Right lung (tissue), 5 donors: ENCODE results near the gene PSMD9. TPM values are rescaled to one million over a fixed set of nuclear protein-coding genes. Genes with fewer than 3 reads are reported as not detected.
A peak's percentile ranks its signal among the peaks of the same experiment; 100 is the strongest.
"Not testable (repeated sequence)": the region's sequence is repeated elsewhere in the genome, so short reads cannot be mapped to it uniquely, and the experiment has no call there.

ENCODE experiments used
- DNase-seq, 2 donors: peaks; one replicate each; pipeline ENCODE4 v3.0.0-alpha.2; 2013
- polyA plus RNA-seq, 5 donors: library from polyadenylated mRNA; unstranded; fragments of 120-200 nt; gene quantifications; one replicate each; pipeline versions ENCODE4 v1.2.1 to v1.2.3, GENCODE V29; 2013; ENCODE audit warnings: inconsistent platforms in 1 of 5, low replicate concordance in 1 of 5; ENCODE audit not compliant: insufficient read length in 5 of 5, insufficient read depth in 1 of 5

The PSMD9 gene
- polyA plus RNA-seq, 5 donors, result 37.3 to 56.4 (median 45.9) TPM

DNA sequence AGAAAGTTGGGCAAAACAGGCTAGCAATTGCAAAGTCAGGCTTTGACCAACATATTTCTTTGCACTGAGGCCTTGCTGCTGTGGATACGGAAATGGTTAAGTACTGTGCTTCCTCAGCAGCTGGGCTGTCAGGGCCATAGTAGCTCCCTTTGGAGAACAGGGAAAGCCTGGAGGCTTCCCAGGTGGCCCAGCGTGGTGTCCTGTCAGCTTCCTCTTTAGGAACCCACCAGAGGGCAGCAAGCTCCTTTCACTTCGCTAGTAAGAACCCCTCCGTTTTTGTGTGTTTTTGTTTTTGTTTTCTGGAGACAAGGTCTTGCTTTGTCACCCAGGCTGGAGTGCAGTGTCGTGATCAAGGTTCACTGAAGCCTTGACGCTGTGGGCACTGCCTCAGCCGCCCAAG is 28.1 kb downstream of the PSMD9 start:
- no peak for DNase-seq

DNA sequence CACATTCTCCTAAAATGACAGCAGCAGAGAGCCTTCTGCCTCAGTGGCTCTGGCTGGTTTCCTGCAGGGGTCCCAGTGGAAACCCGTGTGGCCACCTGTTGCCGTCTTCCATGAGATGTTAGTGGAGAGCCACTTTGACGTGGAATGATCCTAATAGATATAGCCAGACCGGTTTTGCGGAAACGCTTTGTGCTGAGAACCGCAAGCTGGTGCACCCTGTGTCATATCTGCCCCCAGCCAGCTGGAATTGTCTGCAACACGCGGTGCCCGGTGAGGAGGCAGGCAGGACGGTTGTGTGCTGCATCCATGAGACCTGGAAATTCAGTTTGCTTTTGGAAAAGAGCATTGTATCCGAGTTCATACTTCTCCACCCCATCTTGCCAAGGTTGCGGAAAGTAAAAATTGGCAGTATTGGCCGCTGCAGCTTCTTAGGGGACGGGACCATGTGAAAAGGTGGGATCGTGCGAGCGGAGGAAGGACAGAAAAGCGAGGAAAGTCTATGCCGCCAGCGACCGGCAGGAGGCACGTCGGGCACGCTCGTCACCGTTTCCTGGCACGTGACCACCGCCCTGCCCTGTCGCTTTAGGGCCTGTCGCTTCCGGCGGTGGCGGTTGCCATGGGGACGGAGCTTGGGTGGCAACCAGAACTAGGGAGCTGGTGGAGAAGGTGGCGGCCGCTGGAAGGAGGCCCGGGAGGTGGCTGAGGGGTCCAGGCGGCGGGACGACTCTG is 29.5 kb downstream of the PSMD9 start, which contains the start of gene CFAP251:
Gene CFAP251, plus strand, starts transcription at position 643 of the 729 bp plus-strand sequence. CDS start 2,714 bp downstream, outside the sequence.
- DNase-seq, result peak; percentile 82 to 84

GRCh38 chr12:121918679-121919038 is 30.1 kb downstream of the PSMD9 start:
- no peak for DNase-seq

DNA sequence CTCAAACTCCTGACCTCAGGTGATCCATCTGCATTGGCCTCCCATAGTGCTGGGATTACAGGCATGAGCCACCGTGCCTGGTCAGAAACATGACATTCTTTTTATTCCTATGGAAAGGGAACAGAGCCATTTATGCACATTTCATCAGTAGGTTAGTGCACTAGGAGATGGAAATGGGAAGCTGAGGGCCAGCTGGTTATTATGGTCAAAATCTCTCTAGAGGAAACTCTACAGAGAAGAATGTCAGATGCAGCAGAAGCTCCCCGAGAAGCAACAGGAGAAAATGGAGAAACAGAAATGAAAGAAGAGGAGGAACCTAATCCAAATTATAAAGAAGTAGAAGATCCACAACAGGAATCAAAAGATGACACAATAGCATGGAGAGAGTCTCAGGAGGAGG is 32.5 kb downstream of the PSMD9 start:
- no peak for DNase-seq

GRCh38 chr12:121925358-121925695 is 36.7 kb downstream of the PSMD9 start:
- no peak for DNase-seq

DNA sequence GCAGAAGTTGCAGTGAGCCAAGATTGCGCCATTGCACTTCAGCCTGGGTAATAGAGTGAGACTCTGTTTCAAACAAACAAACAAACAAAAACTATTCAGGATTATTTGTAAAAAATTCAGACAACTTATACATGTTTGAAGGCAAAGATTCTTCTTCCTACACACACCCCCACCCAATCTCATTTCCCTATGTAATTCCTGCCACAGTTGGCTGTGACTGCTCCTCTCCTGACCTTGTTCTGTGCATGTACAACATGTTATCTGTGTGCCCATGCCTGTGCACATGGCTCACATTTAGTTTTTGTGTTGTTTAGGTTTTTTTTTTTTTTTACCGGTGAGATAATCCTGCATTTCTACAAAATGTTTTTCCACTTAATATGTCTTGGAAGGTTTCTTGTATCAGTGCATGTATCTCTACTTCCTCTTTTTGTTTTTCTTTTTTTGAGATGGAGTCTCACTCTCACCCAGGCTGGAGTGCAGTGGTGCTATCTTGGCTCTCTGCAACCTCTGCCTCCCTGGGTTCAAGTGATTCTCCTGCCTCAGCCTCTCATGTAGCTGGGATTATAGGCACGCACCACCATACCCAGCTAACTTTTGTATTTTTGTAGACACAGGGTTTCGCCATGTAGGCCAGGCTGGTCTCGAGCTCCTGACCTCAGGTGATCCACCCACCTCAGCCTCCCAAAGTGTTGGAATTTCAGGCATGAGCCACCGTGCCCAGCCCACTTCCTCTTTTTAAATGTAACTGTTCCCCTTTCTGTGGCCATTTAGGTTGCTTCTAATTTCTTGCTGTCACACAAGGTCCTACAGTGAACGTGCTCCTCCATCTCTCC is 38.5 kb downstream of the PSMD9 start:
- no peak for DNase-seq

DNA sequence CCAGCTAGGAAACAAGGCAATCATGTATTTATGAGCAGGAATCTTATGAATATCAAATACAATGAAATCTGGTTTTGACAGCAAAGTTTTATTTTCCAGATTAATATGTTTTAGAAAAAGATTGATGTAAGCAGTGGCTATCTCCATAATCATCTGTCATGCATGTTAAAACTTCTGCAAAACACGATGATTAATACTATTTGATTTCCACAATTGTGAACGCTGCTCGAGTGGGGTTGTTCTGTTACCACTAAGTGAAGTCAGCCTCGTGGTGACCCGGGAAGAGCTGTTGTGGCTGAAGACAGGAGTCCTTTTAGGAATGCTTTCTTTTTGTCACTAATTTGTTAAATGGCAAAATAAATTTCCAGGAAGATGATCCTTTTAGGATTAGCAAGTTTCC is 39.2 kb downstream of the PSMD9 start:
- DNase-seq, result no peak

GRCh38 chr12:121929545-121929944 is 41.0 kb downstream of the PSMD9 start:
- not testable (repeated sequence) for DNase-seq

DNA sequence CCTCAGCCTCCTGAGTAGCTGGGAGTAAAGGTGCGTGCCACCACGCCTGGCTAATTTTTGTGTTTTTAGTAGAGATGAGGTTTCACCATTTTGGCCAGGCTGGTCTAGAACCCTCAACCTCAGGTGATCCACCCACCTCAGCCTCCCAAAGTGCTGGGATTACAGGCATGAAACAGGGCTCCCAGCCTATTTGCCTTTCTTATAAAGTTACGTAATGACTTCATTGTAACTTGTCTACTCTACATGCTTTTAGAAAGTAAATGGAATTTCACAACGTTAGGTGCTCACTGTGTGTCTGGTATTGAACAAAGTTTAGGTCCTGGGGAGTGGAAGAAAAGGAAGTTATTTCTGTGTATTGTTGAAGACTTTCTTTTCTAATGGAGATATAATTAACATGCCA is 42.3 kb downstream of the PSMD9 start:
- DNase-seq, result no peak

- no peak for DNase-seq
Observed at GRCh38 chr12:121932176-121932536, 43.6 kb downstream of the PSMD9 start.

GRCh38 chr12:121932914-121933521 is 44.4 kb downstream of the PSMD9 start:
- no peak for DNase-seq

DNA sequence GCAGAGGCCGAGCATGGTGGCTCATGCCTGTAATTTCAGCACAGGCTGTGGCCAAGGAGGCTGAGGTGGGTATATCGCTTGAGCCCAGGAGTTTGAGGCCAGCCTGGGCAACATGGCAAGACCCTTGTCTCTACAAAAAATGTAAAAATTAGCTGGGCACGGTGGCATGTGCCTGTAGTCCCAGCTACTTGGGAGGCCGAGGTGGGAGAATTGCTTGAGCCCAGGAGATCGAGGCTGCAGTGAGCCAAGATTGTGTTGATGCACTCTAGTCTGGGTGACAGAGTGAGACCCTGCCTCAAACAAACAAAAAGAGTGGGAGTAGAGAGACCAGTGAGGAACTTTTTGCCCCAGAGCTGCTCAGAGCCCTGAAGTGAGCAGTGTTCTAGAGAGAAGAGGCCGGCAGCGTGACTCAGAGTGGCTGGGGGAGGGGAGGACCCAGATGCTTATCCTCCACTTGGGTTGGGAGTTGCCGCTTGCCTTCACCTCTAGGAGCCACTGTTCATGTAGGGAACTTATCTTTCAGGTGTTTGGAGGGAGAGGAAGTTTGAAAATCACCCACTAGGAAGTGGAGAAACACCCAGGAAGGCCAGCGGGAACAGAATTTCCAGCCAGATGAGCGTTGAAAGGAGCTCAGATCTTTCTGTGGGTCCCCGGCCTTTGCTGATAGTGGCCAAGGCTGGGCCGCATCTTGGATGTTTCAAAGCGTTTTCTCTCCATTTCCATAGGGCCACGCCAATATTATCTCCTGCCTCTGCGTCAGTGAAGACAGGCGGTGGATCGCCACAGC is 45.1 kb downstream of the PSMD9 start:
- no peak for DNase-seq

DNA sequence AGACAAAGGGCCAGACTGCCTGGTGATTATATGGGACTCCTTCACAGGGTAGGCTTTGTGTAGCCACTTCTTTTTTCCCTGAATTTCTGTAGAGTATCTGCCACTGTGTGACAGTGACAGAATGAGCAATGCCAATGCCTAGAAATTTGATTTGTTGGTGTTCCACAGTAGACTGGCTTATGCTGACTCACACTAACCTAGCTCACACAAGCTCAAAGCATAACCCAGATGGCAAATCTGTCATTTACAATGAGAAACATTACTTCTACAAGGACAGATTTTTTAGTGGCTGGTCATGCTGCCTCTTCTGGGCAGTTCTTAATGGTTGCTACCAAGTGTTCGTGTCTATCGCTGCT is 45.7 kb downstream of the PSMD9 start:
- DNase-seq, result no peak

GRCh38 chr12:121937654-121938053 is 49.1 kb downstream of the PSMD9 start:
- no peak for DNase-seq

DNA sequence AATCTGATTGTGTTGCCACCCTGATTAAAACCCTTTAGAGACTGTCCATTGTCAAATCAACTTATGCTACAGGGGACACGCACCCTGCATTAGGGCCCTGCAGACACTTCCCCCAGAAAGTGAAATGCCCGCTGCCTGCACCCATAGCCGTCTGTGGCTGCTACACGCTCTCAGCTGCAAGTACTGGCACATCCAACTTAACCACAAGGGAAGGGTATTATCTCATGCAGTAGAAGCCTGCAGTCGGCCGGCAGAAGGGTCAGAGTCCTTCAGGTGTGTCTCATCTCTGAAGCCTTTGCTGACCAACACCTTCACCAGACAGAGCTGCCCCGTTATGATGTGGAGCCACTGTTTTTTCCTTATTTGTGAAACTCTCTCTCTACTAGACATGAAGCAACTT is 50.6 kb downstream of the PSMD9 start:
- no peak for DNase-seq

GRCh38 chr12:121939992-121940766 is 51.6 kb downstream of the PSMD9 start:
- no peak for DNase-seq

DNA sequence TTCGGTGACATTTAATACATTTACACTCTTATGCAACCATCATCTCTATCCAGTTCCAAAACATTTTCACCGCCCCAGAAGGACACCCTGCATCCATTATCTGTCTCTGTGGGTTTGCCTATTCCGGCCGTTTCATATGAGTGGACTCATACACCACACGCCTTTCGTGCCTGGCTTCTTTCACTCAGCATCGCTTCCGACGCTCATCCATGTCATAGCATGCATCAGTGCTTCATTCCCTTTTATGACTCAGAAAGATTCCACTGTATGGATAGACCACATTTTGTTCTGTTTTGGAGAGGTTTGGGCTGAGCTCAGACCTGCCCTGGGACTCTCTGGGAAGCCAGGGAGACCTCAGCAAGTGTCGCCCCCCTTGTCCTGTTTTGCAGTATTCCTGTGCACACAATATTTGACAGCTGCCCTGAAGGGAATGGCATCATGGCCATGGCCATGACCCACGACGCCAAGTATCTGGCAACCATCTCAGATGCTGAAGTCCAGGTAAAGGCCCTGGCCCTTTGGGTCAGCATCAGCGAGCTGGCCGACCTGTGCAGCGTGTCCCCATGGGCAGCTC is 53.6 kb downstream of the PSMD9 start:
- DNase-seq, result no peak

DNA sequence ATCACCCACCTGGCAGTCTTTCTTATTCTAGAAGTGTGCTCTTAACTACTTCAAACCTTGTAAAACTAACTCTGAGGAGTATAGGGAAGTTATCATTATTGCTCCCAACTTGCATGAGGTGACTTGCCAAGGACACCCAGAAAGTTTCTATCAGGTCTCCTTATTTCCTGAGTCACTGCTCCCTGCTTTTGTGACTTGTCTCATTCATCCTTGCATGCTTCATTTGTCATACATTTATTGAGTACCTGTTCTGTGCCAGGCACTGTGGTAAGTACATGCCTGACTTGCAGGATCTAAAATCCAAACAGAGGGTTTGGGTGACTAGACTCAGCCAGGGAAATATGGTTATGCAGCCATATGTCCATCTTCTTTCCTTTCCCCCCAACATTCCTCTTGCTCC is 55.3 kb downstream of the PSMD9 start:
- DNase-seq, result no peak

- no peak for DNase-seq
Observed at GRCh38 chr12:121946313-121947025, 57.9 kb downstream of the PSMD9 start.

- no peak for DNase-seq
Observed at GRCh38 chr12:121947981-121948380, 59.4 kb downstream of the PSMD9 start.
